ENCODE measurements around the gene LIMS2.
A peak's percentile ranks its signal among the peaks of the same experiment; 100 is the strongest.

Gene LIMS2

GRCh38 chr2:127705391-127706065 is 30.2 kb upstream of the LIMS2 start:
- no peak for TF ChIP-seq CTCF (IDR thresholded peaks at IDR 0.05)
- TF ChIP-seq ZFX (IDR thresholded peaks at IDR 0.05; ENCODE audit: borderline replicate concordance): no peak
- H3K27ac ChIP-seq: no peak overlapping the region

GRCh38 chr2:127704641-127705390 is 29.5 kb upstream of the LIMS2 start:
- TF ChIP-seq ZFX (IDR thresholded peaks at IDR 0.05; ENCODE audit: borderline replicate concordance): no peak
- no peak for TF ChIP-seq CTCF (IDR thresholded peaks at IDR 0.05)
- H3K27ac ChIP-seq: no peak overlapping the region

GRCh38 chr2:127703282-127703681 is 28.0 kb upstream of the LIMS2 start:
- TF ChIP-seq ZFX (IDR thresholded peaks at IDR 0.05; ENCODE audit: borderline replicate concordance): no peak
- no peak for TF ChIP-seq CTCF (IDR thresholded peaks at IDR 0.05)
- no peak overlapping the region for H3K27ac ChIP-seq

GRCh38 chr2:127702395-127703009 is 27.2 kb upstream of the LIMS2 start:
- H3K27ac ChIP-seq: peak overlapping the region; percentile 92

GRCh38 chr2:127701651-127702394 is 26.5 kb upstream of the LIMS2 start:
- TF ChIP-seq ZFX (IDR thresholded peaks at IDR 0.05; ENCODE audit: borderline replicate concordance): no peak
- no peak for TF ChIP-seq CTCF (IDR thresholded peaks at IDR 0.05)
- peak overlapping the region; percentile 92 for H3K27ac ChIP-seq

More at GRCh38 chr2:127702395-127703009, 27.2 kb upstream of the LIMS2 start:
- no peak for TF ChIP-seq ZFX (IDR thresholded peaks at IDR 0.05; ENCODE audit: borderline replicate concordance)
- no peak for TF ChIP-seq CTCF (IDR thresholded peaks at IDR 0.05)

GRCh38 chr2:127701193-127701650 is 25.9 kb upstream of the LIMS2 start, which contains the start of gene SFT2D3:
Gene SFT2D3, plus strand, starts transcription at chr2:127701497. Its CDS starts 32 bp downstream, at chr2:127701529.
- no peak for TF ChIP-seq CTCF (IDR thresholded peaks at IDR 0.05)
- no peak for TF ChIP-seq ZFX (IDR thresholded peaks at IDR 0.05; ENCODE audit: borderline replicate concordance)
- peak within 1 kb of the TSS; percentile 92 for H3K27ac ChIP-seq
